Mesothelial cell of epicardium (in vitro differentiated cells): ENCODE results near the gene SERPINB10. TPM values are rescaled to one million over a fixed set of nuclear protein-coding genes. Genes with fewer than 3 reads are reported as not detected.
"Not testable (repeated sequence)": the region's sequence is repeated elsewhere in the genome, so short reads cannot be mapped to it uniquely, and the experiment has no call there.

Experiments used
- DNase-seq, 2 experiments: peaks; one replicate each; pipeline ENCODE4 v3.0.0; 2021; ENCODE audit warnings: low spot score in 2 of 2; ENCODE audit not compliant: unreplicated experiment in 2 of 2
- H3K27ac Mint-ChIP-seq: 2 replicates; pipeline ENCODE4 v1.8.0; 2021; ENCODE audit warnings: mixed read lengths
- H3K27me3 Mint-ChIP-seq: 2 replicates; pipeline ENCODE4 v1.8.0; 2021; ENCODE audit warnings: low read depth, mixed read lengths
- H3K36me3 Mint-ChIP-seq: 2 replicates; pipeline ENCODE4 v1.8.0; 2021; ENCODE audit warnings: mixed read lengths
- H3K4me1 Mint-ChIP-seq: 2 replicates; pipeline ENCODE4 v1.8.0; 2021; ENCODE audit warnings: mixed read lengths
- H3K4me3 Mint-ChIP-seq: 2 replicates; pipeline ENCODE4 v1.8.0; 2021; ENCODE audit warnings: mild to moderate bottlenecking, moderate library complexity, mixed read lengths
- H3K9me3 Mint-ChIP-seq: 2 replicates; pipeline ENCODE4 v1.8.0; 2021; ENCODE audit warnings: mixed read lengths
- total RNA-seq: library from RNA; stranded (reverse); gene quantifications from 3 replicates; pipeline ENCODE4 v1.2.1, GENCODE V29; 2021
- TF ChIP-seq, protein P1 (sequence below): fragments of 200-600 bp; sonication (generic); IDR thresholded peaks from one replicate; pipeline ENCODE4 v1.5.0; 2021; ENCODE audit warnings: antibody characterized with exemption; ENCODE audit not compliant: unreplicated experiment

SERPINB10 gene
- total RNA-seq, 1 donor from 2014 or later = not detected

DNA sequence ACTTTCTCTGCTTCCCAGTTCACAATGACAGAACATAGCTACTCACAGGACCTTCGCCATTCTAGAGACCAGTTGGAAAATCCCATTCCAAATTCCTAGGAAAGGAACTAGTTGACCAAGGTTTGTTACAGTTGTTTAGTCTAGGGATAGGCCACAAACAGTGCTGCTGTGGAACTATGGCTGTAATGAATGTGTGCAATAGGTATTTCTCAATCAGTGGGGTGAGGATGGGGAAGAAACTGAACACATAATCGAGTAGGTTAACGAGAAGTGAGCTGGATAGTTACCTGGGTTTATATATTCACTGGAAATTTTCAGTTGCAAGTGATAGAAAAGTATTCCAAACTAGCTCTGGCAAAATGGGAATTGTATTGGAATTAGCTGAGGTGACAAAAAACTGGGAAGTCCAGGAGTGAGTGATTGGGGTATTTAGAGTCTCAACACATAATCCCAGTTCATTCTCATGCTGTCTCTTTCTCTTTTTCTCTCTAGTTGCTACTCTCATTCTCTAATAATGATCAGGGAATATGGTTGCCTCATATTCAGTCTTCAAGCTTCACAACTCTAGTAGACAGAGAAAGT lies 23.1 kb downstream of the SERPINB10 start:
- no peak overlapping the region for H3K4me3 Mint-ChIP-seq
- H3K9me3 Mint-ChIP-seq = no peaks in the 10 kb centered on the region
- no peaks in the 10 kb centered on the region for H3K4me1 Mint-ChIP-seq
- H3K36me3 Mint-ChIP-seq = no peaks in the 10 kb centered on the region
- peaks cover 7% of the 10 kb centered on the region for H3K27me3 Mint-ChIP-seq
- no peak overlapping the region for H3K27ac Mint-ChIP-seq
- DNase-seq = no peak
- TF ChIP-seq, protein P1, sequence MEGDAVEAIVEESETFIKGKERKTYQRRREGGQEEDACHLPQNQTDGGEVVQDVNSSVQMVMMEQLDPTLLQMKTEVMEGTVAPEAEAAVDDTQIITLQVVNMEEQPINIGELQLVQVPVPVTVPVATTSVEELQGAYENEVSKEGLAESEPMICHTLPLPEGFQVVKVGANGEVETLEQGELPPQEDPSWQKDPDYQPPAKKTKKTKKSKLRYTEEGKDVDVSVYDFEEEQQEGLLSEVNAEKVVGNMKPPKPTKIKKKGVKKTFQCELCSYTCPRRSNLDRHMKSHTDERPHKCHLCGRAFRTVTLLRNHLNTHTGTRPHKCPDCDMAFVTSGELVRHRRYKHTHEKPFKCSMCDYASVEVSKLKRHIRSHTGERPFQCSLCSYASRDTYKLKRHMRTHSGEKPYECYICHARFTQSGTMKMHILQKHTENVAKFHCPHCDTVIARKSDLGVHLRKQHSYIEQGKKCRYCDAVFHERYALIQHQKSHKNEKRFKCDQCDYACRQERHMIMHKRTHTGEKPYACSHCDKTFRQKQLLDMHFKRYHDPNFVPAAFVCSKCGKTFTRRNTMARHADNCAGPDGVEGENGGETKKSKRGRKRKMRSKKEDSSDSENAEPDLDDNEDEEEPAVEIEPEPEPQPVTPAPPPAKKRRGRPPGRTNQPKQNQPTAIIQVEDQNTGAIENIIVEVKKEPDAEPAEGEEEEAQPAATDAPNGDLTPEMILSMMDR = no peak

GRCh38 chr18:63936156-63936931 lies 28.6 kb downstream of the SERPINB10 start:
- Mint-ChIP-seq H3K4me1 (no peaks in the 10 kb centered on the region), H3K9me3 (no peaks in the 10 kb centered on the region), H3K36me3 (no peaks in the 10 kb centered on the region), H3K4me3 (no peak overlapping the region), H3K27ac (no peak overlapping the region), H3K27me3 (peaks cover 6% of the 10 kb centered on the region)
- DNase-seq = peak; percentile 42 to 68
- TF ChIP-seq, protein P1 = peak; percentile 23

DNA sequence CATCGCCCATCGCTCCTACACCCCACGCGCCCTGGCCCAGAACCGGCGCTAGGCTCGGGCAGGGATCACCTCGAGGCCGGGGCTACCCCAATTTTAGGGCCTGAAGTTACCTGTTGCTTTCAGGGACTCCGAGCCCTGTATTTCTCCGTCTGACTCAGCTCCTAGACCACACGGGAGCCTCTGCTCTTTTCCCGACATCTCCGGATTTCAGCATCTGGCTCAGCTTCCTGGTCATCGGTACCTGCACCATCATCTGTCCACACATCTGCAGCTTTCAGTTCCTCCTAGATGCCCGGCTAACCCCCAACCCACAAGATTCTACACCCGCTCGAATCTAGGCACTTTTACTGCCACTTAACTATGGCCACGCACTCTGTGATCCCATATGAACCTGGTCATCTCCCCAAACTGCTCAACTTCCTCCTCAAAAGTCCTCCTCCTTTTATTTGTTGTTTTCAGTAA lies 29.2 kb downstream of the SERPINB10 start:
- Mint-ChIP-seq H3K4me3 (no peak overlapping the region), H3K27ac (no peak overlapping the region), H3K9me3 (peaks cover 5% of the 10 kb centered on the region), H3K4me1 (no peaks in the 10 kb centered on the region), H3K27me3 (peaks cover 7% of the 10 kb centered on the region), H3K36me3 (no peaks in the 10 kb centered on the region)
- TF ChIP-seq, protein P1 = no peak
- DNase-seq = no peak

DNA sequence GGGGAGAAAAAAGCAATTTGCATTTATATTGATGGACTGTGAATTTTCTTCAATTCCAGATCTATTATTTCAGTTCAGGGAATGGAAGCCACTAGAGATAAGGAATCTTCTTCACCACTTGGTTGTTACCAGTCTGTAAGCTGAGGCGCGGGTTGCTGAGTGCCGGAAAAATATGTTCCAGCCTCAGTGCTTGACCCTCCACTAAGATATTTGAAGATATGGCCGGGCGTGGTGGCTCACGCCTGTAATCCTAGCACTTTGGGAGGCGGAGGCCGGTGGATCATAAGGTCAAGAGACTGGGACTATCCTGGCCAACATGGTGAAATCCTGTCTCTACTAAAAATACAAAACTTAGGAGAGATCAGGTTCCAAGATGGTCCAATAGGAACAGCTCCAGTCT lies 32.2 kb downstream of the SERPINB10 start:
- Mint-ChIP-seq H3K4me3 (no peak overlapping the region), H3K9me3 (peaks cover 10% of the 10 kb centered on the region), H3K4me1 (no peaks in the 10 kb centered on the region), H3K27ac (no peak overlapping the region), H3K36me3 (no peaks in the 10 kb centered on the region), H3K27me3 (peaks cover 24% of the 10 kb centered on the region)
- TF ChIP-seq, protein P1 = no peak
- no peak for DNase-seq

GRCh38 chr18:63940543-63941050 lies 32.8 kb downstream of the SERPINB10 start:
- H3K4me3 Mint-ChIP-seq, H3K36me3 Mint-ChIP-seq, DNase-seq, H3K27ac Mint-ChIP-seq, H3K4me1 Mint-ChIP-seq: not testable (repeated sequence)
- Mint-ChIP-seq H3K27me3 (peaks cover 24% of the 10 kb centered on the region), H3K9me3 (peaks cover 11% of the 10 kb centered on the region)
